ENCODE measurements around the gene KDM5C.

Gene KDM5C

DNA sequence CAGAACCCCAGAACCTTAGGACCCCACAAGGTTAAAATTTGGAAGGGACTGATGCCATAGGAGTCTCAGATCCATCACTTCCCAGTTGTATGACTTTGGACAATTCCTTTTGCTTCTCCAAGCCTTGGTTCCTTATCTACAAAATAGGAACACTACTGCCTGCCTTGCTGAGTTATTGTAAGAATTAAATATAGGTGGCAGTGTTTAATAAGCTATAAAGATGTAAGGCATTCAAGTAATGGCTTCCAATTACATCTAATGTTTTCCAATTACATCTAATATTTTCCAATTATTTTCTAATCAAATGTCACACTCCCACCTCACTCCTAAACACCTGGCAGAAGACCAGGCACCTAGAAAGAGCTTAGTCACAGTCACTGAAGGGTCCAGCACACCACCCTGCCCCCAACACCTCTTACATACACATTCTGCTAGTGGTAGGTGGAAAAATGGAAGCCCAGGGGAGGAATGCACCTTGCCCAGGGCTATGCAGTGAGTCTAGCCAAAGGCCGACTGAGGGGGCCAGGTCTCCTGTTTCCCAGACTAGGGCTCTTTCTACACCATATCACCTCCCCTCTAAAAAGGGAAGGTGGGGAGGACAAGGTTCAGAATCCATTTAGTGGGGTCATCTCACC is 24.5 kb upstream of the KDM5C start:
- no peak for DNase-seq

DNA sequence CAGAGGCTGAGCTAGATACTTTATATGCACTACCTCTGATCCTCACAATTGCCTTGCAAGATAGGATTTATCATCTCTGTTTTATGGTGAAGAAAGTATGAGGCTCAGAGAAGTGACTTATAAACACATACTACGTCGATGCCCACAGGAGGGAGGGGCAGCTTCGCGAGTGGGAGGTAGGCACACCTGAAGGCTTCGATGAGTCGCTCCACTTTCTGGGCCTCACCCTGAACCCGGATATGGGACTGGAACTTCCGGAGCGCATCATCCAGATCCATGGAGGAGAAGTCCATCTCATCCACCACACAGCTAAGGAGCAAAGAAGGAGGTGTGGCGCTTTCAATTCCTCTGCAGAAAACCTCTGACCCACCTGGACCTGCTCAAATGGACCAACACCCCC is 22.9 kb upstream of the KDM5C start:
- DNase-seq: no peak

DNA sequence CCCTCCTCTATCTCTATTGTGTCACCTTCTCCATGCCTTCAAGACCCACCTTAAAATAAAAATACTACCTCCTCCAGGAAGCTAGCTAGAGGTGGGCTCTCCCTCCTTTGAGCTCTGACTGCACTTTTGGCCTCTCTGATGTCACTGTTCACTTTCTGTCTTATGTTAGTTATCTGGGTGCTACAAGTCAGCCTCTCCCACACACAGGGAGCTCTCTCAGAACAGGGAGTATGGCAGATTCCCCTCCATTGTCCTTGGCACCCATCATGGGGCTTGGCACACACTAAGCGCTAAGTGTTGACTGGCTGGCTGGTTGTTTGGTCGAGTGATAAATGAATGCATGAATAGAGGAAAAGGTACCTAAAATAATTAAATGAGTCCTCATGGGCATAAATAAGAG is 21.2 kb upstream of the KDM5C start:
- DNase-seq: no peak

DNA sequence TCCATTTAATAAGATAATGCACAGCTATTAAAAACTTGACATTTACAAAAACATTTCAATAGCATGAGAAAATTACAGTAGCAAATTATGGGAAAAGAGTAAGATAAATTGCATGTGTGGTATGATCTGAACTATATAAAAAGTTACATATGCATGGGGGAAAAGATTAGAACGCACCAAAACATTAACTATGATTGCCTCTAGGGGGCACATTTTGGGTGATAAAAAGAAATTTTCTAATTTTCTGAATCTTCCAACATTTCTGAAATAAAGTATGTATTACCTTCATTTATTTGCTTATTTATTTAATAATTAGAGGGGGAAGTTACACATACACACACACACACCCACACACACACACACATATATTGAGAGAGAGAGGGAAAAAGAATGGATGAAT is 19.6 kb upstream of the KDM5C start:
- no peak for DNase-seq

DNA sequence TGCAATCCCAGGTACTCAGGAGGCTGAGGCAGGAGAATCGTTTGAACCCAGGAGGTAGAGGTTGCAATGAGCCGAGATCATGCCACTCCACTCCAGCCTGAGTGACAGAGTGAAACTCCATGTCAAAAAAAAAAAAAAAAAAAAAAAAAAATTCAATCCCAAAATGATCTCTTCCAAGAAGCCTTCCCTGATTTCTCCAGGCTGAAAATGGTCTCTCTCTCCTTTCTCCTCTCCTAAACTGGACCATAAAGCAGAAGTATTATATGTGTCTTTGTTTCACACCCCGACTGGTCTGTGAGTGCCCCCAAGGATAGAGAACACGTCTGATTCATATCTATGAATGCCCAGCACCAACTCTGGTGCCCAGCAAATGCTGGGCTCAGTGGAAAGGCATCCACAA is 17.3 kb upstream of the KDM5C start:
- DNase-seq: no peak

DNA sequence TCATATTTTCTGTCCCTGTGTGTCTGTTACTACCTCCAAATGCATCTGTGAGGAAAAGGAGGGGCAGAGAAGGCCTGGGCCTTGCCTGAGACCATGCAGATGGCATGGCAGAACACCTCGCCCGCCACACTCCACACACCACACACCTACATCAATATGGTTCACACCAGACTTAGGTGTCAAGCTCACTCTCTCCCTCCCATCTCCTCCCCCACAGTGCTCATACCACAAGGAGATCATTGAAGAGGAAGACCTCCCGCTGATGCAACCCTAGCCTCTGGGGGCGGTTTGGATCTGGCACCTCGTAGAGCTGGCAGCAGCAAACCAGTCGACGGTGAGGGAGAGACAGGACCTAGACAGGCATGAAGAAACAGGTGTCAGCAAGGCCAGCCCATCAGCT is 16.6 kb upstream of the KDM5C start:
- no peak for DNase-seq

DNA sequence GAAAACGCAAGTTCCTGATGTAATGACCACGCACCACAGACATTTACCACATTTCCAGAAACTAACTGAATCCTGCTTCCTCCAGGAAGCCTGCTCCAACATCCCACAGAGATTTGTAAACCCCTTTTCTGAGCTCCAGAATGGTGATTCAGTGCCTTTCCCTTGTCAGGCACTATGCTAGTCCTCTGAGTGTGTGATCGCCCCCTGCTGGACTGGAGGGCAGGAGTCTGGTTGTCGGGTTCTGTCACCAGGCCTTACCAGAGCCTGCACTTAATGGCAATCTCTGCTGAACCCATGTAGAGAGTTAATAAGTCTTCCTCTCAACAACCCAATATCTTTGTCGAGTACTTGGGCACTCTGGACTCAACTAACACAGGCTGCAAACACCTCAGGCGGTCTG is 14.5 kb upstream of the KDM5C start:
- DNase-seq: no peak

DNA sequence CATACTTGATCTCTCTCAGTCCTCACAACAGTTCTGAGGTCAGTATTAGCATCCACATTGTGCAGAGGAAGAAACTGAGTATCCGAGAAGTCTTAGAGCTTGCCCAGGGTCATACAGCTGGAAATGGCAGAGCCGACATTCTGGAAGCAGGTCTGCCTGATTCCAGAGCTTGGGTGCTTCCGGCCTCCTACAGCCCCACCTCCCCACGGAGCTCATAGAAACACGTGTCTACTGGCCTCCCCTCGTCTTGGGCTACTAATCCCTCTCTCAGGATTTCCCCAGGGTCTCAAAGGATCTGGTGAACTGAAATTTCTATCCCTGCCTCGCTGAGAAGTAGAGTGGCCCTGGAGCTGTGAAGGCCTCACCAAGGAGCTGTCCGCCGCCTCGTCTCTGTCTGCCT is 12.0 kb upstream of the KDM5C start:
- DNase-seq: no peak

DNA sequence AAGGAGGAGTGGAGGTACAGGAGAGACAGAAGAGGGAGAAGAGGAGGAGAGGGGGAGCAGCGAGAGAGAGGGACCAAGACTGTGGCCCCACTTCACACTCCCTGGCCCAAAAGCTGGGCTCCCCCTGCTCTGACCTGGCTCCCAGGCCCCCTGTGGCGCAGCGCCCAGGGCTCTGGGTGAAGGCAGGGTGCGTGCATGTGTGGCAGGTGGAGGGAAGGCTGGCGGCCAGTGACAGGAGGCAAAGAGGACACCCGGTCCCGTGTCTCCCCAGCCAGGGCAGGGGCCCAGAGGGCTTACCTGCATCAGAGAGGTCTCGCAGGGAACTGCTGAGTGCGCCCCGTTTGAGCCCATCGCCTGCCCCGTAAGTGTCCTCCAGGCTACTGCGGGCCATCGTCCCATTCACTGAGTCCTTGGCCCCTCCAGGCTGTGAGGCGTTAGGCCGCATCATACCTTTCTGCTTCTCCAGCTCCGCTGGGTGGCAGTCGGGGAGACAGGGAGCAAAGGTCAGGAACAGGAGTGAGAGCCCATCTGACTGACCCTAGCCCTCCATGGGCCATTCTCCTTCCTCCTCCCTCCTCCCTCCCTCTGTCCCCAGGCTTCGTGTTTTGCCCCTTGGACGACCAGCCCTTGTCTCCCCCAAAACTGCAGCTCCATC is 11.1 kb upstream of the KDM5C start:
- no peak for DNase-seq

DNA sequence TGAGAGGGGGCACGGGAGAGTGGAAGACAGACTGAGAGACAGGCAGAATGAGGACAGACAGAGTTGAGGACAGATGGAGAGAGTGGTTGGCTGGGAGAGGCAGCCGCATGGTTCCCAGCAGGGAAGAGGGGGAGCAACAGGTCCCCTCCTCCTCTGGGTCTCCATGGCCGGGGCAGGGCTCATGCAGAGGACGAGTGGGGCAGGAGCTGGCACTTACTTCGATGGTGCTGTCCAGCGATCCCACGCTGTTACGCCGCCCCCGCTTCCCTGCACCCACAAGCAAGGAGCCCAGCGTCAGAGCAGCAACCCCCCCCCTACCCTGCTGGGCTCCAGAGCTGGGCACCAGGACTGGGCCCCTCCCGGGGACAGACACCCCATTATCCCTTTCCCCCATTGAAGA is 10.6 kb upstream of the KDM5C start:
- DNase-seq: no peak

DNA sequence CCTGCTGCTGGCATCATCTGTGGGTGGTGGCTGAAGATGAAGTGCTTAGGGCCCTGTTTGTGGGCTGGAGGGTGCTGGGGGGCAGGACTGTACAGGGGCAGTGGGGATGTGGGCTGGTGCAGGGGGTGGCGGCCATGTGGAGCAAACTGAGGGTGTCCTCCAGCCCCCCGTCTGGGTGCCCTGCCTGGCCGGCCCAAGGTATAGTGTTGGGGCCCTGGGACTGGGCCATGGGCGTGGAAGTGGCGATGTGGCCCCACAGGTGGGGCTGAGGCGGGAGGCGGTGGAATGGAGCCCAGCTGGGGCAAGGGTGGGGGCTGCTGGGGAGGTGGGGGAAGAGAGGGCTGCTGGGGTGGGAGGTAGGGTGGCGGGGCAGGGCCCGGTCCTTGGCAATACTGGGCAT is 9.5 kb upstream of the KDM5C start:
- DNase-seq: no peak

DNA sequence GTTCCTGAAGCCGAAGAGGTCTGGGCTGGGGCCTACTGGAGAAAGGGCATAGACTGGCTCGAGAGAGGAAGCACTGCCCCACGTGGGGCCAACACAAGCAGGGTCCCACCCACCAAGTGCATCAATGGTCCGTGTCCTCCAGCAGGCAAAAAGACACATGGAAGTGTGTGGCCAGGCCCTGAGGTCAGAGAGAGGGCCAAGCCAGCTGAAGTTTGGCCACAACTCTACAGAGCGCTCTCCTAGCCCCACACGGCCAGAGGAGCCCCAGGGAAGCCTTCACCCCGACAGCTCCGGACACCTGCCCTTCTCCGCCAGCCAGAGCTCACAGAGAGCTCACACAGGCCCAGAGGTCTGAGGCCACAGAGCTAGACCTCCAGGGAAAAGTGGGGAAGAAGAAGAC is 8.5 kb upstream of the KDM5C start:
- no peak for DNase-seq

DNA sequence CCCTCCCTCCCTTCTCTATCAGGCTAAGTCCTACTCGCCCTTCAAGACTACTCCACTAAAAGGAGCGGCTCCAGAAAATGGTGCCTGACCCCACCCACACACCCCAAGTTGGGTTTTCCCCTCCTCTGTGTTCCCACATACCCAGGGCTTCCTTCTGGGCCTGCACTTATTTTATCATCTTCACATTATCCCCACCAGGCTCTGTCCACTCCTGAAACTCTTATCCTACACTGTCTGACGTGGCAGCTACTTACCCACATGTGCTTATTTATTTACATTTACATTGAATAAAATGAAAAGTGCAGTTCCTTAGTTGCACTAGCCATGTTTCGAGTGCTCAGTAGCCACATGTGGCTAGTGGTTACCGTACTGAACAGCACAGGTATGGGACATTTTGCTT is 5.1 kb upstream of the KDM5C start:
- no peak for DNase-seq

DNA sequence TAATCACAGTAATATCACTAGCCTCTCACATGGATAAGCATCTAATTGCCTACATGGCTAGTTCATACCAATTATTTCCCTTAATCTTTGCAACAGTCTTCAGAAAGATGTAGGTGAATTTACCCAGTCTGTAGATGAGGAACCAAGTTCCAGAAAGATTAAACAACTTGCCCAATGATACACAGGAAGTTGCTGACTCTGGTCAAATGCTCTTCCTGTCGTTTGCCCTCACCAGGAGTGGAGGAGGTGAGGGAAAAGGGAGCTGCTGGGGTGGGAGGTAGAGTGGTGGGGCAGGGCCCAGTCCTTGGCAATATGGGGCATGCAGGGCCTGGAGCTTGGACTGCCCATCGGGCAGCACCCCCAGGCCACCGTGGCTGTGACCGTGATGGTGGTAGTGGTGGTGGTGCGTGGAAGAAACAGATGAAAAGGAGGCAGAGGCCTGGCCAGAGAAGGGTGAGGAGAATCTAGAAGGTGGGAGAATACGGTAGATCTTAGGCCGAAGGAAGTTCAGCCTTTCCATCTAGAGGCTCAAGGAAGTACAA is 2.3 kb upstream of the KDM5C start:
- DNase-seq: no peak

DNA sequence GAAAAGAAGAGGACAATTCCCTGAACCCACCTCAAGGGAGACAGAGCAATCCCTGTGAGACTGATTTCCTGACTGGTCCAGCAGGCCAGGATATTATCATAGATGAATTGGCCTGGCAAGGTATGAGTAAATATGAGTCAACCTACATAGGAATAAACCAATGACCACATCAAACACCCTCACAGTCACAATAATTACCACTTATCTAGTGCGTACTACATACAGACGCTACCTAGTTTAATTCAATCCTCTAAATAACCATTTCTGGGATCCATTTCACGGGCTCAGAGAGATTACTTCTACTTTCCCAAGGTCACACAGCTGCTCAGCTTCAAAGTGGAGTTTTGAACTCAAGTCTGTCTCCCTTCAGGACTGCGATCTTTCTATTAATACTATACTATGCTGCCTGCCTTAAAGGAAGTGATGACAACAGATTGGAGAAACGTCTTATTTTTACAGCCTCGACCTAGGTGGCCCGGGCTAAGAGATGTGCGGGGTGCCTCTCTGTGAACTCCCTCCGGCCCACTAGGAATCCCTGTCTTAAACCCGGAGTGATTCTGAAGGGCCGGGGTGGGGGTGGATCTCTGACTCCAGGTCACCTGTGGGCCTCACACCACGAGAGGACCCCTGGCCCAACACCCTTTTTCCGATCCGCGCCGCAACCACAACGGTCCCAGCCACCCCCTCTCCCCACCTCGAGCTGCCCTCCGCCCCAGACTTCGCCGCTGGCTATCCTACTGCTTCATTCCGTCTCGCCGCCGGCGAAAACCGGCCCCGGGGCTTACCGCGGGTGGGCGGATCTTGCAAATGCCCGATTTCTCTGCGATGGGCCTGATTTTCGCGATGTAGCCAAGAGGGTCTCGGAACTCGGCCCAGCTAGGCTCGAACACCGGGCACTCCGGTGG is 800 bp downstream of the KDM5C start:
- DNase-seq: no peak

DNA sequence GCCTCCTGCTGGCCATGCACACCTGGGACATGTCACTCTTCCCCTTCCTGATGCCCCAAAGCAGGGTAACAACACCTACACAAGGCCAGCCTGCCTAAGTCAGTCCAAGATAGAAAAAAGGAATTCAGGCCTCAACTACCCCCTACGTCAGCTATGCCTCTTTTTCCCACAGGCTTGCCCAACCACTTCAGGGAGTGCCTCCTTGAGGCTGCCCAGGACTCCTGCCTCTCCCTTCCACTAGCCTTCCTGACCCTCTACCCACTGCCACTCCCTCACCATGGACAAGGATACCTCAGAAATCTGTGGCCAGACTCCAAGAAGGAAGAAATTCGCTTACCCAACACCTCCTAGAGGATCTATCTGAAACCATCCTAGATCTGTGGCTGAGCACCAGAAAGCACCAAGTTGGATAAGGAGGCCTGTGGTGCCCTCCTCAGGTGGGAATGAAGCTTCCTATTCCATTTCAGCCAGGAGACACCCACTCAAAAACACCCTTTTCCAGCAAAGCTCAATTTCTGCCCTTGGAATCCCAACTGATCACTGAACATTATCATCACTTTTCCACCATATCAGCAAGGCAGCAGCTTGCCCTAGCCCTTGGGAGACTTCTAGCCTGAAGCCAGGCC is 1.8 kb downstream of the KDM5C start:
- no peak for DNase-seq

DNA sequence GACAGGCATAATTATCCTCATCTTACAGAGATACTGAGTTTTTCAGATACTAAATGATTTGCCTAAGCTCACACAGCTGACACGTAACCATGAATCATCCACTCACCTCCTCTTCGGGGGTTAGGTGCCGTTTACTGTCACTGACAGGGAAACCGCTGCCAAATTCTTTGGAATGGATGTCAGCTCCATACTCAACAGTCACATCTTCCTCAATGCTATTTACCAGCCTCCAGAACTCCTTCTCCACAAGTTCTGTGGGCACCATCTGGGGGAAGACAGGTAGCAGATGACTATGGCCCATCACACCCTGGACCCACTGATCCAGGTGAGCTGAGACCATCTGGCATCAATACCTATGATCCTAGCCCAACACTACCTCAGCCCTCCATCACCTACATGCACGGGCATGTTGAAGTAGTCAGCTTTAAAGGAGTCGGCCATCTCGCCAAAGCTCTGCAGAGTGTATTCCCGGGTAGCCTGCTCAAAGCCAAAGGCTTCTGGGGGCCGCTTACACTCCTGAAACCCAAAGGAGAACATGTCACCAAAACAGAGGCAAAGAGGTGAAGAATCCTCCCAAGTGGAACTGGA is 13.5 kb downstream of the KDM5C start:
- DNase-seq: no peak

DNA sequence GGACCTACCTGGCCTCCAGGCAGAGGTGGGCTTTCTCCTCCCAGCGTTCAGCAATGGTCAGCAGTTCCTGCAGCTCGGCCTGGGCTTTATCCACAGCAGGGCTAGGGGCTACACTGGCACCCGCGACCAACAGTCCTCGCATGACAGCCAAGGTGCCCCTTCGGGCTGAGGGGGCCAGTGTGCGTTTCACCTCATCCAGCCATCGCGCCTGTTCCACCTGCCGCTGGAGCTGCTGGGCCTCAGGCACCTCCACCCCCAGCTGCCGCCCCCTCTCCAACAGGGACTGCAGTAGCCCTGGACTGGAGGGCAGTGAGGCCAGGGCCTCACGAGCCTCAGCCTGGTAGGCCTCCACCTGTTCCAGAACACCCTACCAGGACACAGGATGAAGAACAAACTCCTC is 28.3 kb downstream of the KDM5C start:
- no peak for DNase-seq

DNA sequence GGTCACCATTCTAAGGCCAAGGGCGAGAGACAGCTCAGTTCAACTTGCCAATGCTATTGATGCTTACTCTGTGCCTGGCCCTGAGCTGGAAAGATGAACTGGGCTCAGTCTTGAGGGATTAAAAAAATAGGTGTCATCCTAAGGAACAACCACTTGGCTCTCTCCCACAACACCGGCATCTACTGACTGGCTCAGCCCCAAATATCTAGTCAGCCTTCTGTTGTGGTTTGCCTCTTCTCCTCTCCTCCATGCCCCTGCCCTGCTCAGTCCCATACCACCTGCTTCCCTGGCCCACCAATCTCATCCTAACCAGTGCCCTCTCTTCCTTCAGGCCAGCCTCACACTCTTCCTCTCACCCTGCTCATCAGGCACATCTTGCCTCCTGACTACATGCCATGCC is 29.6 kb downstream of the KDM5C start:
- DNase-seq: no peak

DNA sequence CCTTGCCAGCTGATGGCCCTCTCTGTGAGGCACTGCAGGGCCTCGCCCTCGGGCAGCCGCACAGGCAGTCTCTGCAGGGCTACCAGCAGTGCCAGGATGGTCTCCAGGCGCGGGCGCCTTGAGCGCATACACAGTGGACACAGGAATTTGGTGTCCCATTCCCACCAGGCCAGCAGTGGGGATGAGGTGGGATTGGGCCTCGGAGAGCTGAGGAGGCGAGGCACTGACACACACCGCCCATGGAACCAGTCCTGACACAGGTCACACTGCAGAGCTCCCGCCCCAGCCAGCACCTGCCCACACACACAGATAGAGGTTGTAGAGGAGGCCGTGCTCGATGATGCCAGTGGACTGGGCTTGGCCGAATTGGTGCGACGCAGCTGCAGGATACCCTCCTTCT is 30.7 kb downstream of the KDM5C start:
- DNase-seq: no peak

DNA sequence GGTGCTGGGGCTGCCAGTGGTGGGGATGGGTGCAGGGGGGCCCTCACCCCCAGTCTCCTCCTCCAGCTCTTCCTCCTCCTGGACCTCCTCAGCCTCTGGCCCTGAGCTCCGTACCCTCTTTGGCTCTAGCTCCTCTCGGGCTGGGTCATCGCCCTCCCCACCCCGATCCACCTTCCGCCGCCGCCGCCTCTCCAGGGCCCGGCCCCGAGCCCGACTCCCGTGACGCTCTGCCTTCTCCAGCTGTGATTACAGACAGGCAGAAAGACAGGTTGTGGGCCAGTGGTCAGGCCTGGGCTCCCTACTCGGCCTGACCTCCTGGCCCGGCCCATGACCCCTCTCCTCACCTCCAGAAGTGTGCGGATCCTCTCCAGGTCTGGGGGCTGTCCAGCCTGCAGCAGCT is 31.9 kb downstream of the KDM5C start:
- DNase-seq: no peak

DNA sequence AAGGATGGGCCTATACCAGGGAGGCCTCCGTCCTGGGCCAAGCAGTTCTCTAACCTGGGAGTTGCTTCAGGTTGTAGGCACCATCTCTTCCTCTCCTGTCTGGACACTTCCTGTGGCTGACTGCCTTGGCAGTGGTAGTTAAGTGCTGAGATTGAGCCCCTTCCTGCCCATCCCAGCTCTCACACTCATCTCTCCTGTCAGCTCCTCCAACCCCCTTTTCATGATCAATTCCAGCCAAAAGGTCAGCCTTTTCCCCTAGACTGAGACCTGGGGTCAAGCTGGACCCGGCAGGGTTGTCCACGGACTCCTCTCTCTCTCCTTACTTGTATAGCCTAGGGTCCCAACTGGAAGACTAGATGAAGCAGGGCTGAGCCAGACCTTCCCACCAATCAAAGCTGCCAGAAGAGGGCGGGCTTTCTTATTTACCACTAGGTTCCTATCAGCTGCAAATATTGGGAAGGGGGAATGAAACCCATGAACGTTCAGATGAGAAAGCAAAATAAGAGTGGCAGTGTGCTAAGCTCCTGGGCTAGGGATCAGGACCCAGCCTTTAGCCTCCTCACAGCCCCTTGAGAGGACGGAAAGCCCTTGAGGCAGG is 34.5 kb downstream of the KDM5C start:
- no peak for DNase-seq

DNA sequence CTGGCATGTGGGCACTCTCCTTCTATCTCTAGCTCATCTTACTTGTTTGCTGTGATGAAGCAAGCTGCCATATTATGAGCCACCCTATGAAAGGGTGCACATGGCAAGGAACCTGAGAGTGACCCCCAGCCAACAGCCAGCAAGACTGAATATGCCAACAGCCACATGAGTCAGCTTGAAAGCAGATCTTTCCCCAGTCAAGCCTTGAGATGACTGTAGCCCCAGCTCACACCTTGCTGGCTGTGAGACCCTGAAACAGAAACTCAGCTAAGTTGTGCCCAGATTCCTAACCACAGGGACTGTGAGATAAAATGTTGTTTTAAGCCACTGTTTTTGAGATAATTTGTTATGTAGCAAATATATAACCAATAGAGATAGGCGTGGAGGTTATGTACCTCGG is 36.2 kb downstream of the KDM5C start:
- DNase-seq: no peak
